ENCODE measurements around the gene FBLN7. TPM values are rescaled to one million over a fixed set of nuclear protein-coding genes. Genes with fewer than 3 reads are reported as not detected.

FBLN7 gene
- total and polyA plus RNA-seq, 2 of the 8 experiments (the other 6 are each of a cell fraction or from before 2014, with no cell fraction given): 0.30 to 0.77 TPM

DNA sequence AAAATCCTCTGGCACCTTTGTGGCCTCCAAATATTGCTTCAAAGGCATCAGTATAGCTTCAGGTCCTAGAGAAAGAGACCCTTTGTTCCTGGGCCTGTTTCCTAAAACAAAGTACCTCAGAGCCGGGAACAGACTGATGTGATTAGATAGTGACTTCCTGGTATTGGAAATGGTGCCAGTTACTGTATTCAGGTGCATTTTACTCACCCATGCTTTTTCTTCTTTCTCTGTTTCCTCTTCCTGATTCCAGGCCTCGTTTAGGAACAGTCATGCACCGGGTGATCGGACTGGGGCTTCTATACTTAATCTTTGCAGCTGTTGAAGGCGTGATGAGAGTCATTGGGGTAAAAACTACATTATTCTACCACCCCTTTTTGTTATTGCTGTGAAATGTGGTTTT, 48.8 kb upstream of the FBLN7 start:
- H4K8ac ChIP-seq (ENCODE audit: extremely low read depth, insufficient read depth, low read length): no peak overlapping the region
- H3K36me3 ChIP-seq (ENCODE audit: control insufficient read depth in 2 of 4, insufficient read depth in 4 of 4, low read length in 3 of 4): peaks cover 0 to 9% (median 5%) of the 10 kb centered on the region in 4 experiments; a peak in 6 of 8 replicates
- H2BK15ac ChIP-seq (ENCODE audit: low read length): no peak overlapping the region
- no peaks in the 10 kb centered on the region for H3K79me2 ChIP-seq (ENCODE audit: control insufficient read depth in 1 of 2, insufficient read depth in 2 of 2, low read length in 2 of 2)
- no peaks in the 10 kb centered on the region for H3K27me3 ChIP-seq (replicated peaks in 1 of 4; ENCODE audit: control insufficient read depth in 3 of 4, extremely low read depth in 1 of 4, insufficient read depth in 3 of 4, low read length in 3 of 4)
- no peak overlapping the region for H4K91ac ChIP-seq (replicated peaks; ENCODE audit: insufficient read length, low read length)
- H3K27ac ChIP-seq (ENCODE audit: low read depth, low read length): no peak overlapping the region
- no peak overlapping the region for H2AFZ ChIP-seq (ENCODE audit: low read length)
- no peaks in the 10 kb centered on the region for H3K4me1 ChIP-seq (replicated peaks in 1 of 4; ENCODE audit: control insufficient read depth in 3 of 4, insufficient read depth in 4 of 4, low read length in 3 of 4)
- H3K4me2 ChIP-seq (ENCODE audit: insufficient read depth in 1 of 2, low read depth in 2 of 2, low read length in 2 of 2): no peak overlapping the region
- H2BK5ac ChIP-seq (ENCODE audit: low read depth, low read length): no peak overlapping the region
- no peak overlapping the region for H3K18ac ChIP-seq (ENCODE audit: extremely low read depth, low read length)
- H3K9ac ChIP-seq (replicated peaks in 1 of 4; ENCODE audit: extremely low read depth in 1 of 4, low read depth in 3 of 4, low read length in 3 of 4): no peak overlapping the region
- no peaks in the 10 kb centered on the region for H3K79me1 ChIP-seq (ENCODE audit: low read depth, low read length)
- POLR2A ChIA-PET (ENCODE audit: partially characterized antibody): no interaction called here
- H3K9me3 ChIP-seq (ENCODE audit: insufficient read depth in 2 of 2, low read depth in 1 of 2, low read length in 1 of 2): no peaks in the 10 kb centered on the region
- no peak overlapping the region for H2BK20ac ChIP-seq (ENCODE audit: low read length)
- no peak overlapping the region for H2BK12ac ChIP-seq (ENCODE audit: low read depth, low read length)
- no peak overlapping the region for H3K23ac ChIP-seq (ENCODE audit: insufficient read length)
- H4K5ac ChIP-seq (ENCODE audit: insufficient read length, low read depth, low read length): no peak overlapping the region
- CTCF ChIA-PET (ENCODE audit: partially characterized antibody): interaction anchor here (0.8 to 2.4 kb wide), 2 partner anchors 9 to 13 kb away, joined by 4 to 8 read pairs; no protein-coding TSS in a partner anchor
- no peaks in the 10 kb centered on the region for H3K23me2 ChIP-seq (ENCODE audit: low read depth, low read length)
- H3K4me3 ChIP-seq (ENCODE audit: extremely low read depth in 1 of 4, insufficient read depth in 2 of 4, low read depth in 3 of 4, low read length in 4 of 4): no peak overlapping the region
- peaks cover 0 to 2% of the 10 kb centered on the region in 2 experiments for H4K20me1 ChIP-seq (replicated peaks in 1 of 2; ENCODE audit: control insufficient read depth in 1 of 2, insufficient read depth in 2 of 2, low read length in 2 of 2)
- H3K56ac ChIP-seq (replicated peaks; ENCODE audit: insufficient read length, low read depth, low read length): no peak overlapping the region
- no peak overlapping the region for H2AK5ac ChIP-seq (ENCODE audit: low read depth, low read length)
- DNase-seq (ENCODE audit: low read depth in 1 of 2, low spot score in 2 of 2) (no peak), FAIRE-seq (no peak)
- H3K4ac ChIP-seq (replicated peaks; ENCODE audit: insufficient read length, low read depth, low read length): no peak overlapping the region
- no peak overlapping the region for H2BK120ac ChIP-seq (replicated peaks; ENCODE audit: low read depth, low read length)
- H3K14ac ChIP-seq (ENCODE audit: insufficient read length): no peak overlapping the region
- WGBS, 2 experiments (ENCODE audit: extremely low coverage in 1 of 2, insufficient coverage in 1 of 2, insufficient read length in 1 of 2, insufficient replicate concordance in 2 of 2, low coverage in 1 of 2, low lambda C conversion rate in 2 of 2, missing lambda C conversion rate in 1 of 2): 77% methylated on average over 5 of the region's 5 CpGs; no CpG with 5 or more reads in 1 of the 2 experiments
- TF ChIP-seq GABPA (IDR thresholded peaks at IDR 0.05; ENCODE audit: borderline replicate concordance, insufficient read depth, low read length) (no peak), RAD21 (IDR thresholded peaks at IDR 0.05 in 1 of 2, conservative IDR thresholded peaks at IDR 0.05 in 1 of 2; ENCODE audit: low read depth in 2 of 2, low read length in 2 of 2) (no peak), EP300 (IDR thresholded peaks at IDR 0.05; ENCODE audit: borderline replicate concordance in 1 of 2, low read depth in 2 of 2, low read length in 2 of 2) (no peak), NRF1 (IDR thresholded peaks at IDR 0.05; ENCODE audit: low read depth, low read length) (no peak), POLR2A (IDR thresholded peaks at IDR 0.05; ENCODE audit: control extremely low read depth in 1 of 2, low read depth in 2 of 2, low read length in 2 of 2) (no peak), BACH1 (IDR thresholded peaks at IDR 0.05; ENCODE audit: low read length) (no peak)

All from H1 (cell line).